ENCODE data around the gene AMPH.

Gene AMPH

GRCh38 chr7:38335492-38336147 lies 295.6 kb downstream of the AMPH start:
- no peaks in the 10 kb centered on the region for H3K36me3 ChIP-seq (ENCODE audit: control insufficient read depth in 2 of 2, insufficient read depth in 2 of 2, low read length in 2 of 2)
- no peak overlapping the region for H3K27ac ChIP-seq (ENCODE audit: low read length)
- H3K4me1 ChIP-seq (ENCODE audit: control insufficient read depth, insufficient read depth, low read length): no peaks in the 10 kb centered on the region
- H3K4me3 ChIP-seq (ENCODE audit: low read length in 2 of 2): no peak overlapping the region
- no peaks in the 10 kb centered on the region for H3K27me3 ChIP-seq (ENCODE audit: control insufficient read depth in 1 of 2, insufficient read depth in 2 of 2, low read length in 2 of 2)
- H3K9me3 ChIP-seq (ENCODE audit: control insufficient read depth in 2 of 2, low read length in 2 of 2): no peaks in the 10 kb centered on the region
- H3K9ac ChIP-seq (ENCODE audit: low read length in 2 of 2): no peak overlapping the region

GRCh38 chr7:38335128-38335491 lies 296.1 kb downstream of the AMPH start:
- H3K4me1 ChIP-seq (ENCODE audit: control insufficient read depth, insufficient read depth, low read length): no peaks in the 10 kb centered on the region
- H3K4me3 ChIP-seq (ENCODE audit: low read length in 2 of 2): no peak overlapping the region
- H3K9ac ChIP-seq (ENCODE audit: low read length in 2 of 2): no peak overlapping the region
- H3K27me3 ChIP-seq (ENCODE audit: control insufficient read depth in 1 of 2, insufficient read depth in 2 of 2, low read length in 2 of 2): no peaks in the 10 kb centered on the region
- no peaks in the 10 kb centered on the region for H3K36me3 ChIP-seq (ENCODE audit: control insufficient read depth in 2 of 2, insufficient read depth in 2 of 2, low read length in 2 of 2)
- H3K9me3 ChIP-seq (ENCODE audit: control insufficient read depth in 2 of 2, low read length in 2 of 2): no peaks in the 10 kb centered on the region
- no peak overlapping the region for H3K27ac ChIP-seq (ENCODE audit: low read length)

GRCh38 chr7:38334163-38334562 lies 297.0 kb downstream of the AMPH start:
- Histone ChIP-seq H3K27me3 (ENCODE audit: control insufficient read depth in 1 of 2, insufficient read depth in 2 of 2, low read length in 2 of 2) (no peaks in the 10 kb centered on the region), H3K27ac (ENCODE audit: low read length) (no peak overlapping the region), H3K4me1 (ENCODE audit: control insufficient read depth, insufficient read depth, low read length) (no peaks in the 10 kb centered on the region), H3K36me3 (ENCODE audit: control insufficient read depth in 2 of 2, insufficient read depth in 2 of 2, low read length in 2 of 2) (no peaks in the 10 kb centered on the region), H3K9me3 (ENCODE audit: control insufficient read depth in 2 of 2, low read length in 2 of 2) (no peaks in the 10 kb centered on the region), H3K4me3 (ENCODE audit: low read length in 2 of 2) (no peak overlapping the region), H3K9ac (ENCODE audit: low read length in 2 of 2) (no peak overlapping the region)
